ENCODE measurements around the gene CRP.
"Not testable (repeated sequence)": the region's sequence is repeated elsewhere in the genome, so short reads cannot be mapped to it uniquely, and the experiment has no call there.

CRP gene

GRCh38 chr1:159737238-159737916 is 23.0 kb upstream of the CRP start:
- H3K4me3 ChIP-seq (replicated peaks; ENCODE audit: insufficient read depth, low read length): no peak overlapping the region
- H3K27me3 ChIP-seq (ENCODE audit: insufficient read depth, poor library complexity, severe bottlenecking): no peaks in the 10 kb centered on the region
- no peak for DNase-seq (ENCODE audit: low read depth in 1 of 2, low spot score in 1 of 2)
- TF ChIP-seq POLR2AphosphoS5 (IDR thresholded peaks at IDR 0.05; ENCODE audit: low read depth) (no peak), SPI1 (IDR thresholded peaks at IDR 0.05; ENCODE audit: borderline replicate concordance, low read depth) (no peak), GABPA (IDR thresholded peaks at IDR 0.05; ENCODE audit: low read depth) (no peak)
- TF ChIP-seq, protein P1, sequence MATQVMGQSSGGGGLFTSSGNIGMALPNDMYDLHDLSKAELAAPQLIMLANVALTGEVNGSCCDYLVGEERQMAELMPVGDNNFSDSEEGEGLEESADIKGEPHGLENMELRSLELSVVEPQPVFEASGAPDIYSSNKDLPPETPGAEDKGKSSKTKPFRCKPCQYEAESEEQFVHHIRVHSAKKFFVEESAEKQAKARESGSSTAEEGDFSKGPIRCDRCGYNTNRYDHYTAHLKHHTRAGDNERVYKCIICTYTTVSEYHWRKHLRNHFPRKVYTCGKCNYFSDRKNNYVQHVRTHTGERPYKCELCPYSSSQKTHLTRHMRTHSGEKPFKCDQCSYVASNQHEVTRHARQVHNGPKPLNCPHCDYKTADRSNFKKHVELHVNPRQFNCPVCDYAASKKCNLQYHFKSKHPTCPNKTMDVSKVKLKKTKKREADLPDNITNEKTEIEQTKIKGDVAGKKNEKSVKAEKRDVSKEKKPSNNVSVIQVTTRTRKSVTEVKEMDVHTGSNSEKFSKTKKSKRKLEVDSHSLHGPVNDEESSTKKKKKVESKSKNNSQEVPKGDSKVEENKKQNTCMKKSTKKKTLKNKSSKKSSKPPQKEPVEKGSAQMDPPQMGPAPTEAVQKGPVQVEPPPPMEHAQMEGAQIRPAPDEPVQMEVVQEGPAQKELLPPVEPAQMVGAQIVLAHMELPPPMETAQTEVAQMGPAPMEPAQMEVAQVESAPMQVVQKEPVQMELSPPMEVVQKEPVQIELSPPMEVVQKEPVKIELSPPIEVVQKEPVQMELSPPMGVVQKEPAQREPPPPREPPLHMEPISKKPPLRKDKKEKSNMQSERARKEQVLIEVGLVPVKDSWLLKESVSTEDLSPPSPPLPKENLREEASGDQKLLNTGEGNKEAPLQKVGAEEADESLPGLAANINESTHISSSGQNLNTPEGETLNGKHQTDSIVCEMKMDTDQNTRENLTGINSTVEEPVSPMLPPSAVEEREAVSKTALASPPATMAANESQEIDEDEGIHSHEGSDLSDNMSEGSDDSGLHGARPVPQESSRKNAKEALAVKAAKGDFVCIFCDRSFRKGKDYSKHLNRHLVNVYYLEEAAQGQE (IDR thresholded peaks at IDR 0.05; ENCODE audit: insufficient replicate concordance, low read depth): no peak
- TF ChIP-seq, protein P2, sequence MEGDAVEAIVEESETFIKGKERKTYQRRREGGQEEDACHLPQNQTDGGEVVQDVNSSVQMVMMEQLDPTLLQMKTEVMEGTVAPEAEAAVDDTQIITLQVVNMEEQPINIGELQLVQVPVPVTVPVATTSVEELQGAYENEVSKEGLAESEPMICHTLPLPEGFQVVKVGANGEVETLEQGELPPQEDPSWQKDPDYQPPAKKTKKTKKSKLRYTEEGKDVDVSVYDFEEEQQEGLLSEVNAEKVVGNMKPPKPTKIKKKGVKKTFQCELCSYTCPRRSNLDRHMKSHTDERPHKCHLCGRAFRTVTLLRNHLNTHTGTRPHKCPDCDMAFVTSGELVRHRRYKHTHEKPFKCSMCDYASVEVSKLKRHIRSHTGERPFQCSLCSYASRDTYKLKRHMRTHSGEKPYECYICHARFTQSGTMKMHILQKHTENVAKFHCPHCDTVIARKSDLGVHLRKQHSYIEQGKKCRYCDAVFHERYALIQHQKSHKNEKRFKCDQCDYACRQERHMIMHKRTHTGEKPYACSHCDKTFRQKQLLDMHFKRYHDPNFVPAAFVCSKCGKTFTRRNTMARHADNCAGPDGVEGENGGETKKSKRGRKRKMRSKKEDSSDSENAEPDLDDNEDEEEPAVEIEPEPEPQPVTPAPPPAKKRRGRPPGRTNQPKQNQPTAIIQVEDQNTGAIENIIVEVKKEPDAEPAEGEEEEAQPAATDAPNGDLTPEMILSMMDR (IDR thresholded peaks at IDR 0.05; ENCODE audit: insufficient read depth, low read length): no peak
- H3K27ac ChIP-seq (replicated peaks): no peak overlapping the region

- not testable (repeated sequence) for H3K4me3 ChIP-seq (replicated peaks; ENCODE audit: insufficient read depth, low read length); H3K27ac ChIP-seq (replicated peaks); DNase-seq (ENCODE audit: low read depth in 1 of 2, low spot score in 1 of 2); H3K27me3 ChIP-seq (ENCODE audit: insufficient read depth, poor library complexity, severe bottlenecking)
Measured at GRCh38 chr1:159723188-159723587, 8.8 kb upstream of the CRP start.

- H3K27ac ChIP-seq (replicated peaks): no peak overlapping the region
- no peaks in the 10 kb centered on the region for H3K27me3 ChIP-seq (ENCODE audit: insufficient read depth, poor library complexity, severe bottlenecking)
- TF ChIP-seq, protein P2 (IDR thresholded peaks at IDR 0.05; ENCODE audit: insufficient read depth, low read length): no peak
- TF ChIP-seq GABPA (IDR thresholded peaks at IDR 0.05; ENCODE audit: low read depth) (no peak), SPI1 (IDR thresholded peaks at IDR 0.05; ENCODE audit: borderline replicate concordance, low read depth) (no peak), POLR2AphosphoS5 (IDR thresholded peaks at IDR 0.05; ENCODE audit: low read depth) (no peak)
- TF ChIP-seq, protein P1 (IDR thresholded peaks at IDR 0.05; ENCODE audit: insufficient replicate concordance, low read depth): no peak
- DNase-seq (ENCODE audit: low read depth in 1 of 2, low spot score in 1 of 2): no peak
- no peak overlapping the region for H3K4me3 ChIP-seq (replicated peaks; ENCODE audit: insufficient read depth, low read length)
Measured at GRCh38 chr1:159719990-159720389, 5.6 kb upstream of the CRP start.

- no peak for TF ChIP-seq POLR2AphosphoS5 (IDR thresholded peaks at IDR 0.05; ENCODE audit: low read depth)
- TF ChIP-seq SPI1 (IDR thresholded peaks at IDR 0.05; ENCODE audit: borderline replicate concordance, low read depth): no peak
- no peak for TF ChIP-seq GABPA (IDR thresholded peaks at IDR 0.05; ENCODE audit: low read depth)
- TF ChIP-seq, protein P1 (IDR thresholded peaks at IDR 0.05; ENCODE audit: insufficient replicate concordance, low read depth): no peak
- TF ChIP-seq, protein P2 (IDR thresholded peaks at IDR 0.05; ENCODE audit: insufficient read depth, low read length): no peak
- no peak for DNase-seq (ENCODE audit: low read depth in 1 of 2, low spot score in 1 of 2)
- Histone ChIP-seq H3K27ac (replicated peaks) (no peak overlapping the region), H3K4me3 (replicated peaks; ENCODE audit: insufficient read depth, low read length) (no peak overlapping the region), H3K27me3 (ENCODE audit: insufficient read depth, poor library complexity, severe bottlenecking) (no peaks in the 10 kb centered on the region)
Measured at GRCh38 chr1:159715855-159716254, 1.5 kb upstream of the CRP start.
